Fibroblast of skin of left quadriceps (primary cell): ENCODE results near the gene DENND1B.
"Not testable (repeated sequence)": the region's sequence is repeated elsewhere in the genome, so short reads cannot be mapped to it uniquely, and the experiment has no call there.

Source experiments
- DNase-seq, 2 experiments: peaks; one replicate each; pipeline ENCODE4 v3.0.0-alpha.2; 2013; ENCODE audit warnings: low read depth in 2 of 2

The DENND1B gene

GRCh38 chr1:197553281-197553680 lies 222.0 kb downstream of the DENND1B start:
- no peak for DNase-seq

DNA sequence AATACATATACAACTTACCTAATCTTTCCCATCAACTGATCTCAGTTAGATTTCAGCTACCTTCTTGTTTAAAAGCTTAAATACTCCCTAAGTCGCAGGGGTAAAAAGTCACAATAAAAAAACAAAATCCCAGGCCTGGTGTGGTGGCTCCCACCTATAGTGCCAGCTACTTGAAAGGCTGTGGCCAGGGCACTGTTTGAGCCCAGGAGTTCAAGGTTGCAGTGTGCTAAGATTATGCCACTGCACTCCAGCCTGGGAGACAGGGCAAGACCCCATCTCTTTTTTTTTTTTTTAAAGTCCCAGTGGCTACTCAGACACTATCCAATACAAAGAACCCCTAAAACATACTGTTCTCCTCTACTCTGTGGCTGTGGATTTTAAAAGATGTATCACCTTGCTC lies 228.3 kb downstream of the DENND1B start:
- no peak for DNase-seq

- no peak for DNase-seq
Measured at GRCh38 chr1:197544553-197544952, 230.7 kb downstream of the DENND1B start.

- DNase-seq = no peak
Measured at GRCh38 chr1:197544130-197544529, 231.2 kb downstream of the DENND1B start.

DNA sequence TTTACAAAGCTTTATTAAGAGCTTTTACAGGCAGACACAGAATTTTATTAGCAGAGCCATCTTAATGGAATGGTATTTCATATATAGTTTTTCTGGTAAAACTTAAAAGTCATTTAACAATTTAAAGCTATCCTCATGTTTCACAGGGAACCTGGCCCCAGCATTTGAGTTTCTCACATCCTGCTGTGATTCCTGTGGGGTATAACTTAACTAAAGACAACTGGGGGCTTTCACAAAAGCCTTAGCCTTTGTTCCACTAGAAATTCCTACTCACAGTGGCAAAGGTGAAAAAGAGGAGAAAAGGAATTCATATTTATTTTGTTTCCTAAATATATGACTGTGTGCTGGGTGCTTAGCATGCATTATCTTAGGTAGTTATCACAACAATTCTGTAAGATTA lies 233.9 kb downstream of the DENND1B start:
- DNase-seq = no peak

DNA sequence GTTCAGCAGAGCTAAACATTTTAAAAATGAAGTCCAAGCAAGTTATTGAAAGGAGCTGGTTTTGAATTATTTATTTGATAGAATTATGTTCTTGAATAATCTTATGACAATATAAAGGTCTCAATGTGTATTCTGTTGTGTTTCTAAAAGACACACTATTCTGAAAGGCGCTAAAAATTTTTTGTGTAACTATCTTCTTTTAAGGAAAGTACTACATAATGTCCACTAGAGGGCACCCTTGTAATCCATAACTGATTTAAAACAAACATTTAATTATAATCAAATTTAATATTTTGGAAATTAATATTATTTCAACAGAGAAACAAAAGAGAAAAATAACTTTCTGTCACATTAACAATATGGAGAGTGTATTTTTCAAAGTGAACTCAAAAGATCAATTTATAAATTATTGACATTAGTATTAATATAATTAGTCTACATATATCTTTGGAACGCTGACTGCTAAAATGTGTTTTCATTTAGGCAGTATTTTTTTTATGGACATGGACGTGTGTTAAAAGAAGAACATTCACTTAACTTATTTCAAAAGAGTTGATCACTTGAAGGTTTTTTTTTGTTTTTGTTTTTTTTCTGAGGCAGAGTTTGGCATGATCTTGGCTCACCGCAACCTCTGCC lies 248.4 kb downstream of the DENND1B start:
- no peak for DNase-seq

GRCh38 chr1:197521118-197521739 lies 254.1 kb downstream of the DENND1B start:
- peak; percentile 26 to 32 for DNase-seq

DNA sequence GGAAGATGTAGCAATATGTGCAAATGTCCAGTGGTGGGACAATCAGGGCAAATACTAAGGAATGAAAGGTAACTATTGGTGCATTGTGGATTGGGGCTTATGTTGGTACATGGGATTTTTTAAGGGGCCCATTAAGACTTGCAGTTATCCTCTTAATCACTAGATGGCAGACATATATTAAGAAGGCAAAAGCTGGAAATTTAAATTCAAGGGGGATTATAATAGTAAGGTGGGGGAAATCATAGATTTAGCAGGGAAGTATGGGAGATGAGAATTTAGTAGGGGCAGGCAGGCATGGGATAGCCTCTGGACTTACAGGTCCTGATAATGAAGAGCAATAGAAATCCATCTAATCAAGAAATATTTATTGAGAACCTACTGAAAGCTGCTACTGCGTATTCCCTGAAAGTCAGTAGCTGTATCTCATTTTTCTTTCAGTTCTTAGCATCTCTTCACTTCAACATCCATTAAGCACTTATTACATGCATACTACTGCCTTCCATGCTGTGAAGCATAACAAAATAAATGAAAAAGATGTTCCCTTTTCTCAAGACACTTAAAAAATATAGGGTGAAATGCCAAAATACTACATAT lies 255.4 kb downstream of the DENND1B start:
- no peak for DNase-seq

DNA sequence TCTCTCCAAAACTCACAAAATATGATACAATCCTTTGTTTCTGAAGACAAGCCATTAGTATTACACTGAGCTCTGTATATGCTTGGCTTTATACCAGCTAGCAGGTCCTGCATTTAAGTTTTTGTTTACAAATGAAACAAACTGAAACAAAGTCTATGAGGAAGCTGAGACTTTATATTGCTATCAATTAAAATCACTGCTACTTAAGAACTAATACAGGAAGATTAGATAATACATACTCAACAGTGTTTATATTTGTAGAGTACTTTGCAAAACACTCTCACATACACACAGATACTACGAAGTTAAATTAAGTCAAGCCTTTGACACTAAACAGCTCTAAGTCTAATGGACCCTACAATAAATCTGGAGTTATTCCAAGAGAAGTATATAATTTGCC lies 259.9 kb downstream of the DENND1B start:
- DNase-seq = no peak

DNA sequence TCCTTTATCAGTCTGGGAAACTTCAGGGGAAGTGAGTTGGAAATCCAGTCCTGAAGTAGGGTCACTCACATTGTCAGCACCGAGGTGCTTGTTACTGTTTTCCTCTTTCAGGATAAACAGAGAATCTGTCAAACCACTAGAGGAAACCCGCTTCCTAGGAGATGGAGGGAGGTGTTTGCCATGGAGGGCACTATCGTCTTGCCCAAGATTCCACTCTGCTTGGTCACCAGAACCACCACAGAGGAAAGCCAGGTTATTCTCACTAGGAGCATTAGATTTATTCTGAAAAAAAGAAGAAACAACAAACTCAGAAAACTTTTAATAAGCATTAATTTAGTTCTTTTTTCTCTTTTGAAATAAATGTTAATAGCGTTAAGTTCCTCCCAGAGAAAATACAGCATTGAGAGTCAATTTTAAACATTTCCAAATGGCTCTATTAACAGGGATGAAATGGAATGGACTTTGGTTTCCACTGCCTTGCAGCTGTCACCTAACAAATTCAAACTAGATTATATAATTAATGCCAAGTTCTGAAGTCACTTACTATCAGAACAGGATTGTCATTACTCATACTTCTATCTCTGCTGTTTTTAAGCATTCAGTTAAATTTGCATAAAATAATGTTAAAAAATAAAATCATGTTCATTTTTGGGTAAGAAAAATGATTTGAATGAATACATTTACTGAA lies 264.4 kb downstream of the DENND1B start:
- DNase-seq = no peak

DNA sequence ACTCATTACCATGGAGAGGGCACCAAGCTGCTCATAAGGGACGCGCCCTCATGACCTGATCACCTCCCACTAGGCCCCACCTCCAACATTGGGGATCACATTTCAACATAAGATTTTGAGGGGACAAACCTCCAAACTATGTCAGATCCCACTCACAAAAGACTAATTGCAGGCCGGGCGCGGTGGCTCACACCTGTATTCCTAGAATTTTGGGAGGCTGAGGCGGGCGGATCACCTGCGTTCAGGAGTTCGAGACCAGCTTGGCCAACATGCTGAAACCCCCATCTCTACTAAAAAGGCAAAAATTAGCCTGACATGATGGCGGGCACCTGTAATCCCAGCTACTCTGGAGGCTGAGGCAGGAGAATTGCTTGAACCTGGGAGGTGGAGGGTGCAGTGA lies 278.6 kb downstream of the DENND1B start:
- DNase-seq = no peak

DNA sequence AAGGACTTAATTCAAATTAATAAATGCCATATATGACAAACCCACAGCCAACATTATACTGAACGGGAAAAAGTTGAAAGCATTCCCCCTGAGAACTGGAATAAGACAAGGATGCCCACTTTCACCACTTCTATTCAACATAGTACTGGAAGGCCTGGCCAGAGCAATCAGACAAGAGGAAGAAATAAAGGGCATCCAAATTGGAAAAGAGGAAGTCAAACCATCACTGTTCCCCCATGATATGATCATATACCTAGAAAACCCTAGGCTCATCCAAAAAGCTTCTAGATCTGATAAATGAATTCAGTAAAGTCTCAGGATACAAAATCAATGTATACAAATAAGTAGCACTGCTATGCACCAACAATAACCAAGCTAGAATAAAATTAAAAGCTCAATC lies 283.8 kb downstream of the DENND1B start:
- DNase-seq = not testable (repeated sequence)

DNA sequence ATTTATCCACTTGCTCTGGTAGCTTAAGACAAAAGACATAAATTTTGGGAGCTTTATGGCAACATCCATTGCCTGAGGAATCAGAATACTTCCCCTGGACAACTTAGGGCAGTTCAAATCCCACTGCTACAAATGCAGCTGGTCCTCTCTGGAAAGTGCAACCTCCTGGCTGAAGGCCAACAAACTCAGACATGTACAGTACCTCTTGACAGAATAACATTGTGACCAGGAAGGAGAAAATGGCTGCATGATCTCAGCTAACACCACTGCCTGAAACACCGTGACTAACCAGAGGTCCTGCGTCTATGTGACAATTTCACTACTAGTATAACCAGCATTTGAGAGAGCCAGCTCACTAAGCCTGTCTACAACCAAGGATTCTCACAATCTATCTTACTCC lies 288.3 kb downstream of the DENND1B start:
- no peak for DNase-seq

DNA sequence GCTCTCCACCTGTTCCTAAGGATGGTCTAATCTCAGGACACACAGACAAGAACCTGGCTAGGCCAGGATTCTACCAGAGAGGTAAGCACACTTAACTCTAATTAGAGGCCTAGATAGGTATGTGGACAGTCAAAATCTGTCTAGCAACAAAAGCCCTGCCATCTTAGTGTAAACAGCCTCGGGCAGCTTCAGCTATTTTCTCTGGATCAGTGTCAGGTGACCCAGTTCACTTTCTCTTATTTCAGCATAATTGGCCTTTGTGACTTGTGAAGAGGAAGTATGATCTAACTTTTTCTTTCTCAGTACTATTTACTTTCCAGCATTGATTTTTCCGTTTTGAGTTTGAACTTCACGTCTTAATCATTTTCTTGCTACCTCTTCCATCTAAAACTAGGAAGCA lies 289.5 kb downstream of the DENND1B start:
- no peak for DNase-seq

GRCh38 chr1:197481101-197481500 lies 294.2 kb downstream of the DENND1B start:
- DNase-seq = no peak

- no peak for DNase-seq
Measured at GRCh38 chr1:197480446-197480845, 294.8 kb downstream of the DENND1B start.

GRCh38 chr1:197472141-197472540 lies 303.1 kb downstream of the DENND1B start:
- DNase-seq = peak; percentile 20 to 28

DNA sequence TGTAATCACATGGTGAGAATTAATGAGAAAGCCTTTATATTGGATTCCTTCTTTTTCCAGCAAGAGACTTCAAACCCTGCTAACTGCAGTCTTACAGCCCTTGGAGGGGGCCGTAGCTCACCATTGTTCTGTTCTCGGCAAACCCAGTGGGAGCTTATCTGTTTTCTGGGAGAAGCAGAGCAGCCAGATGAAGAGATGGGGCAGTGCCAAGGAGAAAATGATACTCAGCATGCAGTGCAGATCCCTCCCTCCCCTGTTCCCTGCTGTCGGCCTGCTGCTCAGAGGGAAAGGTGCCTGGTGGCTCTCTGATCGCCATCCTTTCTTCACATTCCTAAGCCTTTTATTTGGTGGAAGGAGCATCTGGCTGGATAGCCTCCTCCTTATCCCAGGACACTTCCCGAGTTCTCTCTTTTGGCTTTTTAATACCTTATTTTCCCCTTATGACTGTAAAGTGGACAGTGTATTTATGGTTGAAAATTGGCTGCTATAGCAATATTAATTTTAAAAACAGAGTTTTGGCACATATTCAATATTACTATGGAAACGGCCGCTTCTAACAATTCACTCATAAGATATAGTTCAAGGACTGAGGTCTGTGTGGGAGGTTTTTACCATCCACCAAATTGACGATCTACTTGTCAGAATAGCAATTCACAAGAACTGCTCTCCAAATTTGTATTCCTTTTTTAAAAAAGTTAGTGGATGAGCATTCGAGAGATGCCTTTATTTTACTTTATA lies 303.9 kb downstream of the DENND1B start:
- no peak for DNase-seq

- no peak for DNase-seq
Measured at GRCh38 chr1:197470330-197470729, 304.9 kb downstream of the DENND1B start.

- no peak for DNase-seq
Measured at GRCh38 chr1:197469620-197470210, 305.6 kb downstream of the DENND1B start.

DNA sequence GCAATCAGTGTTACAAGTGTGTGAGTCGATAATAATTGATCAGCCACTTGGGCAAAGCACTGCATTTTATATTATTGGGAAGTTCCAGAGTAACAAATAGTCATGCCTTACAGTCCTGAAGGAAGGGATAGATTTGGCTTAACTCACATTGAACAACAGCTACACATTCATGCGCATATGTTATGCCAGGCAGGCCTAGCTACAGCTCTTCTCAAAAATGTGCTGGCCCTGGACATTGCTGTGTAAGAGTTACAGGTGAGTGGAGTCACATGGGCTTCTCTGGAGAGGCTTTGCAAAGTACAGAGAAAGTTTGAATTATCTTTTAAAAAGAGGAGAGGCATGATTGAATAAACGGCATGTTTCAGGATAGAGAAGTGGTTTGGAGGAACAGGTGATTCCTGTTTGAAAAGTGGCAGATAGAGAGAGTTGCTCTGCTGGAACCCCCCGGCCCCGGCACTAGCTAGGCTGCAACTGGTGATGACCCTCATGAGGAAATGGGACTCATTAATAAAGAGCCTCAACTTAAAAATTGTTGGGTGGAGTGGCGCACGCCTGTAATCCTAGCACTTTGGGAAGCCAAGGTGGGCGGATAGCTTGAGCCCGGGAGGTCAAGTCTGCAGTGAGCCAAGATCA lies 306.6 kb downstream of the DENND1B start:
- no peak for DNase-seq
